Body of pancreas (tissue), 4 donors: ENCODE results near the gene SREBF1. TPM values are rescaled to one million over a fixed set of nuclear protein-coding genes. Genes with fewer than 3 reads are reported as not detected.

Experiments
- ATAC-seq: fragments of 150-250 bp; one replicate; pipeline ENCODE4 v1.9.1; 2016
- DNase-seq, 4 donors: peaks; one replicate each; pipeline ENCODE4 v3.0.0-alpha.2; 2019
- H3K27ac ChIP-seq, 4 donors: fragments of 200-600 bp; sonication (generic); 1 replicate in 3 of 4; 2 replicates in 1 of 4; pipeline versions ENCODE4 v1.5.1 to v1.6.1; 2016 to 2019; ENCODE audit warnings: mild to moderate bottlenecking in 1 of 4, mixed read lengths in 1 of 4, moderate library complexity in 1 of 4
- H3K27me3 ChIP-seq, 2 donors: fragments of 200-600 bp; sonication (generic); one replicate each; pipeline ENCODE4 v1.6.0; 2016; ENCODE audit warnings: mild to moderate bottlenecking in 1 of 2
- H3K36me3 ChIP-seq, 2 donors: fragments of 200-600 bp; sonication (generic); replicated peaks in 1 of 2; 2 replicates each; pipeline ENCODE4 v1.5.1; 2016; ENCODE audit warnings: low read depth in 2 of 2; ENCODE audit not compliant: insufficient read depth in 1 of 2
- H3K4me1 ChIP-seq: fragments of 200-600 bp; sonication (generic); one replicate; pipeline ENCODE4 v1.6.0; 2016
- H3K4me3 ChIP-seq, 2 donors: fragments of 200-600 bp; sonication (generic); 1 replicate in 1 of 2; 2 replicates in 1 of 2; pipeline ENCODE4 v1.5.1; 2016 to 2019
- H3K9me3 ChIP-seq, 3 donors: fragments of 200-600 bp; sonication (generic); 1 replicate in 2 of 3; 2 replicates in 1 of 3; pipeline ENCODE4 v1.5.1; 2016
- CTCF ChIP-seq, 7 experiments: fragments of 450-650 bp in 4 of 7; fragments of 200-600 bp in 3 of 7; sonication (generic) in 3 of 7; IDR thresholded peaks; one replicate each; pipeline ENCODE4 v1.5.1; 2016 to 2019; ENCODE audit warnings: antibody characterized with exemption in 7 of 7
- POLR2A ChIP-seq, 3 donors: fragments of 450-650 bp; IDR thresholded peaks; one replicate each; pipeline ENCODE4 v1.6.1; 2016; ENCODE audit warnings: antibody characterized with exemption in 3 of 3, mild to moderate bottlenecking in 2 of 3
- WGBS, 2 donors: methylation state at CpG; one replicate each; pipeline ENCODE4 v1.1.5; 2017; 5-methylcytosine and 5-hydroxymethylcytosine counted together
- intact Hi-C: fragments of 100-400 bp; cut with DNase I; formaldehyde crosslinking; loops from one replicate; pipeline ENCODE4 v1.15.1; 2023
- total RNA-seq, 2 donors: library from RNA; depleted of rRNA; stranded (reverse); fragments of >200 nt; gene quantifications; one replicate each; pipeline ENCODE4 v1.1.0, GENCODE V29; 2016

The SREBF1 gene
- total RNA-seq, 2 donors from 2014 or later, result 22.3 to 88.0 TPM

GRCh38 chr17:17795946-17796786, 40.6 kb downstream of the SREBF1 start:
- Histone ChIP-seq H3K27ac (no peak overlapping the region), H3K9me3 (no peaks in the 10 kb centered on the region), H3K4me1 (peaks cover 23% of the 10 kb centered on the region), H3K27me3 (no peaks in the 10 kb centered on the region), H3K36me3 (no peaks in the 10 kb centered on the region), H3K4me3 (no peak overlapping the region)
- 93 to 96% methylated on average over 16 to 35 of the region's 40 CpGs for WGBS, 2 donors
- intact Hi-C loops, result no loop called here
- DNase-seq (no peak), ATAC-seq (no peak)
- TF ChIP-seq POLR2A (IDR thresholded peaks at IDR 0.05) (no peak), CTCF (IDR thresholded peaks at IDR 0.05) (no peak)

GRCh38 chr17:17795296-17795695, 41.5 kb downstream of the SREBF1 start:
- Histone ChIP-seq H3K4me3 (no peak overlapping the region), H3K27ac (no peak overlapping the region), H3K4me1 (peaks cover 23% of the 10 kb centered on the region), H3K36me3 (no peaks in the 10 kb centered on the region), H3K27me3 (no peaks in the 10 kb centered on the region), H3K9me3 (no peaks in the 10 kb centered on the region)
- 89 to 93% methylated on average over 10 to 11 of the region's 12 CpGs for WGBS, 2 donors
- DNase-seq, result no peak
- intact Hi-C loops, result no loop called here
- TF ChIP-seq POLR2A (IDR thresholded peaks at IDR 0.05) (no peak), CTCF (IDR thresholded peaks at IDR 0.05) (no peak)
- no peak for ATAC-seq

- 88 to 91% methylated on average over 6 to 23 of the region's 31 CpGs for WGBS, 2 donors
- no peaks in the 10 kb centered on the region for H3K27me3 ChIP-seq
- H3K27ac ChIP-seq, result no peak overlapping the region
- DNase-seq, result no peak
- peaks cover 17% of the 10 kb centered on the region for H3K4me1 ChIP-seq
- H3K4me3 ChIP-seq, result no peak overlapping the region
- H3K36me3 ChIP-seq, result no peaks in the 10 kb centered on the region
- no peaks in the 10 kb centered on the region for H3K9me3 ChIP-seq
- intact Hi-C loops, result no loop called here
- no peak for TF ChIP-seq POLR2A (IDR thresholded peaks at IDR 0.05)
- ATAC-seq, result no peak
Observed at GRCh38 chr17:17794382-17794781, 42.4 kb downstream of the SREBF1 start.

- peak overlapping the region in 2 of 4 donors; percentile 7 to 49 for H3K27ac ChIP-seq
- no peak for ATAC-seq
- intact Hi-C loops, result no loop called here
Observed at GRCh38 chr17:17793378-17794214, 43.2 kb downstream of the SREBF1 start.

More at GRCh38 chr17:17793378-17794214, 43.2 kb downstream of the SREBF1 start:
- Histone ChIP-seq H3K4me1 (peaks cover 17% of the 10 kb centered on the region), H3K9me3 (no peaks in the 10 kb centered on the region), H3K27me3 (no peaks in the 10 kb centered on the region), H3K36me3 (no peaks in the 10 kb centered on the region), H3K4me3 (no peak overlapping the region)
- WGBS, 2 donors, result 90 to 94% methylated on average over 12 to 30 of the region's 30 CpGs
- TF ChIP-seq CTCF (IDR thresholded peaks at IDR 0.05) (no peak), POLR2A (IDR thresholded peaks at IDR 0.05) (no peak)
- DNase-seq, result no peak
